Colonic mucosa (tissue), 4 donors: ENCODE data around the gene VIPAS39. TPM values are rescaled to one million over a fixed set of nuclear protein-coding genes. Genes with fewer than 3 reads are reported as not detected.
"Not testable (repeated sequence)": the region's sequence is repeated elsewhere in the genome, so short reads cannot be mapped to it uniquely, and the experiment has no call there.

Experiments used
- DNase-seq: peaks from one replicate; pipeline ENCODE4 v3.0.0-alpha.2; 2020
- H3K27ac ChIP-seq: fragments of 200-600 bp; one replicate; pipeline ENCODE4 v1.8.0; 2021
- H3K27me3 ChIP-seq: fragments of 200-600 bp; one replicate; pipeline ENCODE4 v1.8.0; 2021
- H3K36me3 ChIP-seq: fragments of 200-600 bp; one replicate; pipeline ENCODE4 v1.8.0; 2021
- H3K4me1 ChIP-seq: fragments of 200-600 bp; one replicate; pipeline ENCODE4 v1.8.0; 2021; ENCODE audit warnings: mild to moderate bottlenecking
- H3K4me3 ChIP-seq: fragments of 200-600 bp; one replicate; pipeline ENCODE4 v1.8.0; 2021
- H3K9ac ChIP-seq, 2 donors: one replicate each; pipeline ENCODE4 v1.7.0; 2013; ENCODE audit warnings: control low read depth in 2 of 2, low read depth in 2 of 2, low read length in 2 of 2
- H3K9me3 ChIP-seq: fragments of 200-600 bp; one replicate; pipeline ENCODE4 v1.8.0; 2021
- CTCF ChIP-seq: fragments of 200-600 bp; IDR thresholded peaks from one replicate; pipeline ENCODE4 v1.8.0; 2022; ENCODE audit warnings: antibody characterized with exemption, mild to moderate bottlenecking
- intact Hi-C: fragments of 100-400 bp; cut with DNase I; formaldehyde crosslinking; loops from one replicate; pipeline ENCODE4 v1.14.1; 2022
- total RNA-seq, 2 donors: library from RNA; stranded (reverse); fragmentation: NEBNext Ultra II Directional in 1 of 2; extraction: Animal tissue kit (Norgen Biotek cat#: 25700) in 1 of 2; gene quantifications; one replicate each; pipeline ENCODE4 v1.2.1, GENCODE V29; 2021
- donor health status: healthy.
- donor health status: DM: no; HTN: no; CAD: no.
- donor health status: DM: no; HTN: no; CAD: no.

Gene VIPAS39
- total RNA-seq, 2 donors from 2014 or later, result 16.3 to 17.5 TPM

GRCh38 chr14:77416836-77417235 is 40.6 kb downstream of the VIPAS39 start:
- no peaks in the 10 kb centered on the region for H3K36me3 ChIP-seq
- H3K9me3 ChIP-seq, result no peaks in the 10 kb centered on the region
- no peak overlapping the region for H3K27ac ChIP-seq
- no peaks in the 10 kb centered on the region for H3K4me1 ChIP-seq
- no peak overlapping the region for H3K9ac ChIP-seq
- DNase-seq, result no peak
- no peak for TF ChIP-seq CTCF
- no peaks in the 10 kb centered on the region for H3K27me3 ChIP-seq
- intact Hi-C loops, result no loop called here
- no peak overlapping the region for H3K4me3 ChIP-seq

GRCh38 chr14:77416098-77416497 is 41.3 kb downstream of the VIPAS39 start:
- H3K9ac ChIP-seq, DNase-seq, H3K27ac ChIP-seq, H3K36me3 ChIP-seq, intact Hi-C loops, H3K9me3 ChIP-seq, H3K27me3 ChIP-seq, H3K4me3 ChIP-seq, H3K4me1 ChIP-seq: not testable (repeated sequence)

- H3K27ac ChIP-seq, intact Hi-C loops, H3K36me3 ChIP-seq, DNase-seq, H3K4me1 ChIP-seq, H3K9me3 ChIP-seq, H3K27me3 ChIP-seq, H3K4me3 ChIP-seq, H3K9ac ChIP-seq: not testable (repeated sequence)
Observed at GRCh38 chr14:77415403-77416030, 41.9 kb downstream of the VIPAS39 start.

- no peak for TF ChIP-seq CTCF
- H3K4me1 ChIP-seq, result no peaks in the 10 kb centered on the region
- H3K27ac ChIP-seq, result no peak overlapping the region
- H3K27me3 ChIP-seq, result no peaks in the 10 kb centered on the region
- no peak for DNase-seq
- H3K4me3 ChIP-seq, result no peak overlapping the region
- H3K9ac ChIP-seq, result no peak overlapping the region
- intact Hi-C loops, result no loop called here
- no peaks in the 10 kb centered on the region for H3K36me3 ChIP-seq
- H3K9me3 ChIP-seq, result no peaks in the 10 kb centered on the region
Observed at GRCh38 chr14:77409131-77409533, 48.3 kb downstream of the VIPAS39 start.

GRCh38 chr14:77407158-77407557 is 50.2 kb downstream of the VIPAS39 start:
- no peaks in the 10 kb centered on the region for H3K4me1 ChIP-seq
- H3K36me3 ChIP-seq, result no peaks in the 10 kb centered on the region
- no peak overlapping the region for H3K4me3 ChIP-seq
- no peak overlapping the region for H3K27ac ChIP-seq
- intact Hi-C loops, result no loop called here
- H3K9ac ChIP-seq, result no peak overlapping the region
- H3K27me3 ChIP-seq, result no peaks in the 10 kb centered on the region
- DNase-seq, result no peak
- H3K9me3 ChIP-seq, result no peaks in the 10 kb centered on the region
- TF ChIP-seq CTCF, result no peak

GRCh38 chr14:77406718-77407117 is 50.7 kb downstream of the VIPAS39 start:
- Histone ChIP-seq H3K27me3 (no peaks in the 10 kb centered on the region), H3K4me3 (no peak overlapping the region), H3K4me1 (no peaks in the 10 kb centered on the region), H3K36me3 (no peaks in the 10 kb centered on the region), H3K9me3 (no peaks in the 10 kb centered on the region), H3K9ac (no peak overlapping the region), H3K27ac (no peak overlapping the region)
- DNase-seq, result no peak
- TF ChIP-seq CTCF, result no peak
- intact Hi-C loops, result no loop called here
